ENCODE measurements around the gene FNIP1. TPM values are rescaled to one million over a fixed set of nuclear protein-coding genes. Genes with fewer than 3 reads are reported as not detected.

FNIP1 gene
- total RNA-seq, 4 donors from 2014 or later, result 24.3 to 54.9 (median 40.8) TPM

- in situ Hi-C loops (cut with MboI; ENCODE audit: low pct_ligation_motif_present in 1 of 4, low pct_unique_long_range_greater_than_20kb in 1 of 4, low sequenced_read_pairs in 3 of 4), result no loop called here
- no peak for DNase-seq
- WGBS, 2 donors (ENCODE audit: low coverage in 1 of 2), result 63 to 72% methylated on average over 2 of the region's 2 CpGs
- no peaks in the 10 kb centered on the region for H3K36me3 ChIP-seq
- no peak for TF ChIP-seq POLR2AphosphoS5 (IDR thresholded peaks at IDR 0.05)
- H3K4me3 ChIP-seq, result no peak overlapping the region
- H3K9me3 ChIP-seq, result no peaks in the 10 kb centered on the region
- H3K27me3 ChIP-seq, result no peaks in the 10 kb centered on the region
- no peak overlapping the region for H3K27ac ChIP-seq
- peaks cover 0 to 6% (median 0%) of the 10 kb centered on the region in 4 donors for H3K4me1 ChIP-seq
- intact Hi-C loops (cut with DNase I; ENCODE audit: low total_unique reads), result no loop called here
Observed at GRCh38 chr5:131814990-131815389, 18.2 kb upstream of the FNIP1 start.

GRCh38 chr5:131812371-131813160 lies 15.7 kb upstream of the FNIP1 start:
- DNase-seq, result no peak
- intact Hi-C loops (cut with DNase I; ENCODE audit: low total_unique reads), result no loop called here
- no peak overlapping the region for H3K4me3 ChIP-seq
- H3K36me3 ChIP-seq, result no peaks in the 10 kb centered on the region
- H3K4me1 ChIP-seq, result peaks cover 0 to 6% (median 0%) of the 10 kb centered on the region in 4 donors
- TF ChIP-seq POLR2AphosphoS5 (IDR thresholded peaks at IDR 0.05) (no peak), EP300 (IDR thresholded peaks at IDR 0.05; ENCODE audit: low read depth) (no peak)
- in situ Hi-C loops (cut with MboI; ENCODE audit: low pct_ligation_motif_present in 1 of 4, low pct_unique_long_range_greater_than_20kb in 1 of 4, low sequenced_read_pairs in 3 of 4), result no loop called here
- H3K27ac ChIP-seq, result no peak overlapping the region
- 60 to 93% methylated on average over 1 to 4 of the region's 4 CpGs for WGBS, 2 donors (ENCODE audit: low coverage in 1 of 2)
- no peaks in the 10 kb centered on the region for H3K9me3 ChIP-seq
- no peaks in the 10 kb centered on the region for H3K27me3 ChIP-seq

- no peak overlapping the region for H3K27ac ChIP-seq
- no peaks in the 10 kb centered on the region for H3K36me3 ChIP-seq
- no peak for DNase-seq
- 22 to 24% methylated on average over 3 of the region's 3 CpGs for WGBS, 2 donors (ENCODE audit: low coverage in 1 of 2)
- H3K27me3 ChIP-seq, result no peaks in the 10 kb centered on the region
- peaks cover 0 to 6% (median 0%) of the 10 kb centered on the region in 4 donors for H3K4me1 ChIP-seq
- intact Hi-C loops (cut with DNase I; ENCODE audit: low total_unique reads), result no loop called here
- no peaks in the 10 kb centered on the region for H3K9me3 ChIP-seq
- in situ Hi-C loops (cut with MboI; ENCODE audit: low pct_ligation_motif_present in 1 of 4, low pct_unique_long_range_greater_than_20kb in 1 of 4, low sequenced_read_pairs in 3 of 4), result no loop called here
- TF ChIP-seq, protein P1, sequence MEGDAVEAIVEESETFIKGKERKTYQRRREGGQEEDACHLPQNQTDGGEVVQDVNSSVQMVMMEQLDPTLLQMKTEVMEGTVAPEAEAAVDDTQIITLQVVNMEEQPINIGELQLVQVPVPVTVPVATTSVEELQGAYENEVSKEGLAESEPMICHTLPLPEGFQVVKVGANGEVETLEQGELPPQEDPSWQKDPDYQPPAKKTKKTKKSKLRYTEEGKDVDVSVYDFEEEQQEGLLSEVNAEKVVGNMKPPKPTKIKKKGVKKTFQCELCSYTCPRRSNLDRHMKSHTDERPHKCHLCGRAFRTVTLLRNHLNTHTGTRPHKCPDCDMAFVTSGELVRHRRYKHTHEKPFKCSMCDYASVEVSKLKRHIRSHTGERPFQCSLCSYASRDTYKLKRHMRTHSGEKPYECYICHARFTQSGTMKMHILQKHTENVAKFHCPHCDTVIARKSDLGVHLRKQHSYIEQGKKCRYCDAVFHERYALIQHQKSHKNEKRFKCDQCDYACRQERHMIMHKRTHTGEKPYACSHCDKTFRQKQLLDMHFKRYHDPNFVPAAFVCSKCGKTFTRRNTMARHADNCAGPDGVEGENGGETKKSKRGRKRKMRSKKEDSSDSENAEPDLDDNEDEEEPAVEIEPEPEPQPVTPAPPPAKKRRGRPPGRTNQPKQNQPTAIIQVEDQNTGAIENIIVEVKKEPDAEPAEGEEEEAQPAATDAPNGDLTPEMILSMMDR (IDR thresholded peaks at IDR 0.05), result no peak
- no peak for TF ChIP-seq POLR2AphosphoS5 (IDR thresholded peaks at IDR 0.05)
- no peak for TF ChIP-seq EP300 (IDR thresholded peaks at IDR 0.05; ENCODE audit: low read depth)
- H3K4me3 ChIP-seq, result no peak overlapping the region
Observed at GRCh38 chr5:131810510-131811249, 13.9 kb upstream of the FNIP1 start.

DNA sequence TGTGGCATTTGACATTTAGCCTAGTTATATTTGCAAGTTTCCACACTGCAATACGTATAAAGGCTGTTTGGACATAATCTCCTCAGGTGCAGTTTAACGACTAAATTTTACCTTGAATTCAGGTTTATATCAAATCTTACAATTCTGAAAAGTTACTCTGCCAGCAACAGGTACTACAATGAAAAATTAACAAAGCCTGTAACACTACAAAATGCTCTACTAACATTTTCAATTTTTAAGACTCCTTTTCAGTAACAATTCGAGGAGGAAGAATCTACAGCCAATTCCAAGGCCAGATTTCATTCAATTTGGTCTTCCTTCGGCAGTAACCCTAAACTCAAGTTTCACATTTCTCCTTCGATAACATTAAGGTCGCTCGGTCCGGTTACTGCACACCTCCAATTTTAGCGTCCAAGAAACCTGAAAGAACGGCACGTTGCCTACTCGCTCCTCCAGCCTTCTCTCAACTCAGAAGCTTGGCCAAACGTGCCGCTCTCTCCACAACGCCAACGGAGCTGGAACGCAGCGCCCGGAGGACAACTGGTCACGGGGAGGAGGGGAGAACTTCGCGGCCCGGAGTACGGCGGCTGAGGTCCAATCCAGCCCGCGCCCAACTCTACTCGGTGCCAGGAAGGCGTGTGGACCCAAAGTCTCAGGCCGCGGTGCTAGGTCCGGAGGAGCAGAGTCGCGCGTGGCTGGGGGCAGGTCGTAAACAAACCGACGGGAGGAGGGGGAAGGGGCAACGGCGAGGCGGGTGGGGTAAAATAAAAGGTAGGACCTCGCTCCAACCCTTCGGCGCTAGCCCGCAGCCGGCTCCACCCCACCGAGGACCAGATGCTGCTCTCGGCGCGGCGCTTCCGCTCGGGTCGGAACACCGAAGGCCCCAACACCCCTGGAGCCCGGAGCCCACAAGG lies 681 bp downstream of the FNIP1 start:
- WGBS, 2 donors (ENCODE audit: low coverage in 1 of 2), result 2 to 5% methylated on average over 5 to 53 of the region's 56 CpGs
- H3K4me3 ChIP-seq, result peak overlapping the region; percentile 83 to 96 (median 90)
- no peaks in the 10 kb centered on the region for H3K27me3 ChIP-seq
- H3K4me1 ChIP-seq, result peaks cover 15 to 44% (median 19%) of the 10 kb centered on the region in 4 donors
- TF ChIP-seq POLR2AphosphoS5 (IDR thresholded peaks at IDR 0.05), result no peak
- TF ChIP-seq, protein P1 (IDR thresholded peaks at IDR 0.05), result no peak
- TF ChIP-seq POLR2A (IDR thresholded peaks at IDR 0.05), result no peak
- no peak for TF ChIP-seq EP300 (IDR thresholded peaks at IDR 0.05; ENCODE audit: low read depth)
- H3K9me3 ChIP-seq, result no peaks in the 10 kb centered on the region
- H3K27ac ChIP-seq, result peak overlapping the region; percentile 98 to 99 (median 98)
- in situ Hi-C loops (cut with MboI; ENCODE audit: low pct_ligation_motif_present in 1 of 4, low pct_unique_long_range_greater_than_20kb in 1 of 4, low sequenced_read_pairs in 3 of 4), result loop anchor here in 2 of 4 donors (10.0 kb wide), 1 partner anchor 161 kb away; the partner anchor contains the start of gene RAPGEF6 (in 2 of the 2)
- peak; percentile 70 for DNase-seq
- H3K36me3 ChIP-seq, result no peaks in the 10 kb centered on the region
- intact Hi-C loops (cut with DNase I; ENCODE audit: low total_unique reads), result no loop called here

All from transverse colon (tissue), 4 donors.